Activated CD4-positive, alpha-beta T cell treated with anti-CD3 and anti-CD28 coated beads, Interleukin-2, Interleukin-6, amounts not matched to agents 100 ng/mL and 50 ng/mL, durations not matched to agents 16 hours and 8 hours (primary cell): ENCODE data around the gene HERPUD2.
"Not testable (repeated sequence)": the region's sequence is repeated elsewhere in the genome, so short reads cannot be mapped to it uniquely, and the experiment has no call there.

Source experiments
- DNase-seq: peaks from one replicate; pipeline ENCODE4 v3.0.0-alpha.2; 2020

HERPUD2 gene

DNA sequence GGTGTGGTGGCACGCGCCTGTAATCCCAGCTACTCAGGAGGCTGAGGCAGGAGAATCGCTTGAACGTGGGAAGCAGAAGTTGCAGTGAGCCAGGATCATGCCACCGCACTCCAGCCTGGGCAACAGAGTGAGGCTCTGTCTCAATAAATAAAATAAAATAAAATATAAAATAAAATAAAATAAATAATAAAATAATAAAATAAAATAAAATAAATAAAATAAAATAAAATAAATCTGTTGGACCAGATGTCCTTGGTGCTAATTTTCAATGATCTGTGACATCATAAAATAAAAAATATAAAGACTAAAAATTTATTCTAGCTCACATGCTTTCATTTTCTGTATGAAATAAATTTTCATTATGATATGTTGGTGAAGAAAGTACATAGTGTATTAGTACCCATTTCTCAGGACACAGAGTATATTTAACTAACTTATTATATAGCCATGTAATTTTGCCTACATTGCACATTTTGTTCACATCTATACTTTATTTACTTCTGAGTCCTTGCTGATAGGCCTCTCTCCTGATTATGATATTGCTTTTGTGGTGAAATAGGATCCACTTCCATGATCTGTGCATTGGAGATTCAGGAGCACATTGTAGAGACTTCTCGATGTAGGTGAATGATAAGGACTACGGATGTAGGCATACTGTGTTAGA lies 17.8 kb upstream of the HERPUD2 start:
- DNase-seq = no peak

DNA sequence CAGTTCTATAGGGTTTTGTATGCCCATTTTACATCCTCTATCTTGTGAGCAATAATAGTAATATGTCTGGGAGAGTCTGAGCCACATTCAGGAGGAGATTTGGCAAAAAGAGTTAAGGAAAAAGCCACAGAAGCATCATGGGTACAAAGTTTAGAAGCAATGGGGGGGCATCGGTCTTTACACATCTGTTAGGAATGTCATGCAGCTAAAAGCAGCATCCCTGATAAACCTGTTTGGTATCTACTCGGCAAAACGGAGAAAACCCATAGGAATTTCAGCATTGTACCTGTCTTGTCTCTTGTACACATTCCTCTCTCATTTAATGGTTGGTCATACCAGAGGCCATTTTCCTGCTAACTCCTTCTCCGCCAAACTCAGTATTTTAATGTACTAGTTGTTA lies 12.5 kb upstream of the HERPUD2 start:
- DNase-seq = no peak

DNA sequence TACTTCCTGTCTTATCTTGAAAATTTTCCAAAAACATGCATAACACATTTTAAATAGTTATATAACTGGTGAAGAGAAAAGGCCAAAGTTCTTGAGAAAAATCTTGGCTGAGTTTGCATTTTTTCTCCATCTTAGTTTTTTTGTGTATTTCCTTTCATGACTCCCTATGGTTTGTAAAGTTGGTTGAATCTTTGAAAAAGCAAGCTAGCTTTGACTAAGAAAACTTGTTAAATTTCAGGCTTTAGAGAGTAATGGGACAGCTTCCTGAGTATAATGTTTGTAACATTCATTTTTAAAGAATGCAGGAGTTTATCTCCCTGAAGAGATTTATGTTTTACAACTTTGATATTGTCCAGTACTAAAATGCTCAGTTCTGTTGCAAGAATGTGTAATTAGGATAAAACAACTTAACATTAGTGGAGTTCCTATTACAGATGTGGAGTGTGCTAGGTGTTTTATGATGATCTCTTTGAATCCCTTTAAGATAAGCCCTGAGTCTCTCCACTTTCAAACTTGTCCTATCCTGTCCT lies 11.1 kb upstream of the HERPUD2 start:
- DNase-seq = no peak

DNA sequence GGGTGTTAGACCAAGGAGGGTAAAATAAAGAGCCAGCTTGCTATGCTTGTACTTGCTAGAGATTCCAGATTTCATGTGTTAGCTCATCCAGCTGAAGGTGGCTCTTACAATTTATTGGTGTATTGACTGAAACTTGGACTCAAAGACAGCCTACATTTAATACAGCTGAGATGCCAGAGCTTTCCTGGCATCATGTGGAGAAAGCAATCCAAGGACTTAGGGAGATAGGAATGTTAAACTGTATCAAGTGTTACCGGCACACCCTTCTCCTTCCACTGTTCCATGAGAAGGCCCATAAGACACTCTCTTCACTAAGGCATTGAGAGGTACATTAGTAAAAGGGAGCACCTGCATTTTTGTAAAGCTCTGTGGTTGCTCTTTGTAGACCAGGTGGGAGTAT lies 9.3 kb upstream of the HERPUD2 start:
- DNase-seq = no peak

DNA sequence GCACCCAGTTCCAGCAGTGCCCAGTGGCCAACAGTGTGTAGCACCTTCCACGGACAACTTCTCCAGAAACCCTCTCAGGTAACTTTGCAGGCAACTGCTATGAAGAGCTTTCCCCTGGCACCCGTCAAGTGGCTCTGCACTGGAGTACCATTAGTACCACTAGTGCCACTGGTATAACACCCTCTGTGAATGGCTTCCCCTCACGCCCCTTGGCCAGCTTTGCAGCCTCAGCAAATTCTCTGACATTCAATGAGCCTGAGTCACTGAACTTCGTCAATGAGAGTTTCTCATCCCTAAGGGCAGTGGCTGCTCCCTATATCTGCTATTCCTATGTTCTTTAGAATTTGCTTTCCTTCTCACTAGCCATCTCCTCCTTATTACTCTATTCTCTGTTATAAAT lies 7.6 kb upstream of the HERPUD2 start:
- no peak for DNase-seq

DNA sequence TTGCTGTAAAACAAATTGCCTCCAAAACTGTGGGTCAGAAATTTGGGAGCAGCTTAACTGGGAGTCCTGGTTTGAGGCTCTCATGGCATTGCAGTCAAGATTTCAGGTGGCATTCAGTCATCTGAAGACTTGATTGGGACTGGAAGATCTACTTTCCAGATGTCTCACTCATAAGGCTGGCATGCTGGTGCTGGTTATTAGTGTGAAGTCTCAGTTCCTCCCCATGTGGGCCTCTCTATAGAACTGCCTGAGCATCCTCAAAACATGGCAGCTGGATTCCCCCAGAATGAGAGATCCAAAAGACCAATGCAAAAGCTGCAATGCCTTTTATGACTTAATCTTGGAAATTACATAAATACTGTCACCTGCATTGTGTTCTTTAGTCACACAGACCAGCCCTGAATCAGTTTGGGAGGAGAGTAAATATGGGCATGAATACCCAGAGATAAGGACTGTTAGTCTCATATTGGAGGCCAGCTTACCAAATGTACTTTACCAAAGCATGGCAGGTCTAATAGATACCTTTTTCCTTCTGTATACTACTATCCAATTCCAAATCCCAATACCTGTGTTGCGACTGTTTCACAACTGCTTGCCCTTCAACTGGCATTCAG lies 6.5 kb upstream of the HERPUD2 start:
- peak; percentile 57 for DNase-seq

DNA sequence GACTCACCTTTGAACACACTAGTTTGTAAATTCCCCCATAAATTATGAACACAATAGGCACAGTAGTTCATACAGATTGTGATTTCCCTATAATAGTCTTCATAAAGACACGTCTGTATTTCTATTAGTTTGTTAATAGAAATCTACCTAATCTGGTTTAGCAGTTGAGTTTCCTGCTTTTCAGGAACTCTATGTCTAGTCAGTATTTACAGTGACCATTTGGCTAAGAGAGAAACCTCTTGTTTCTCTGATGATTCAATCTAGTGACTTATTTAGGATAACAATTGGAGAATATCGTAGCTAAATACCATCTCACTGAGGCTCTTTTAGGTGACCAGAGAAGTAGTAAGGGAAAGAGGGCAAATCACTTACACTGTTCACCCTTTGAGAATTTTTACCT lies 5.9 kb upstream of the HERPUD2 start:
- no peak for DNase-seq

DNA sequence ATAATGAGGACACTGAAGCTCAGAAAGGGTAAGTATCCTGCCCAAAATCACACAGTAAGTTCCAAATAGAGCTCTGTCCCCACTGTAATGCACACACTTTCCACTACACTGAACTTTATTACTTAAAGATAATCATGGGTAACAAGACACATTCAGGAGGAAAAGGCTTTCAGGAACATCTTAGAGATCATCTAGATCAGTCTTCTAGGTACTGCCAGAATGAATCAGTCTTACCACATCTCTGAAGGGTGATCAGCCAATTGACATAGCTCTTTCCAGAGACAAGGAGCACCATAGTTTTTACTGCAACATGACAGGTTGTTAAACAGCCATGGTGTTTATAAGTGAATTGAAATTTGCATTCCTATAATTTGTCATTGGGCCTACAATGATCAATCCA lies 5.4 kb upstream of the HERPUD2 start:
- peak; percentile 57 for DNase-seq

DNA sequence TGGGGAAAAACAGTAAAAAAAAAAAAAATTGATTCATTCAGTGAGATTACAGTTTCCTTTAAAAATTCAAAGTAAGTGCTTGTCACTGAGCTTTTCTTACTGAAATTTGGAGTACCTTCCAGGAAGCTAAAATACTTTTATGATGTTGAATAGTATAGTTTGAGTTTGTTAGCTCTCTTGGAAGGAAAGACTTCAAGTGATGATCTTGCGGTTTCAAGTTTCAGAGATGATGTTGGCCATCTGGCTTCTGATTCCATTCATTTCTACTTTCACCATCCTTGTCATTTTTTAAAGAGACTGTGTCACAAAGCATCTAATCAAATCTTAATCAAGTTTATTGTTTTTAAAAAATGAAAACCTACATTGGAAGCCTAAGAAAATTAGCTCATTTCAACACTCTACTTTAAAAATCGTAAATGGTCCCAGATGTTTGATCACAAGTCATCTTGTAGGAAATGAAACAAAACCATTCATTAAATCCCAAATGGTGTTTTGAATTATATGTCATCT lies 4.9 kb upstream of the HERPUD2 start:
- peak; percentile 48 for DNase-seq

DNA sequence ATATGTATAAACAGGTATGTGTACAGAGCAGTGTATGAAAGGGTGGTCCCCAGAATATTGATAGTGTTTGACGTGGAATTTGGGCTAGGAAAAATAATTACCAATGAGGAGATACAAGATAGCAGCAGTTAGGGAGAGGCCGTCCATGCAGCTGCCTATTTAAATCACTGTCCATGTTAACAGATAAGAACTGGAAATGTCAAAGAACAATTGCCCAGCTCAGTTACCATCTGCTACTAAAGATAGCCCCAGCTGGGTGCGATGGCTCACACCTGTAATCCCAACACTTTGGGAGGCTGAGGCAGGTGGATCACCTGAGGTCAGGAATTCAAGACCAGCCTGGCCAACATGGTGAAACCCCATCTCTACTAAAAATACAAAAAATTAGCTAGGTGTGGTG lies 3.4 kb upstream of the HERPUD2 start:
- DNase-seq = not testable (repeated sequence)

DNA sequence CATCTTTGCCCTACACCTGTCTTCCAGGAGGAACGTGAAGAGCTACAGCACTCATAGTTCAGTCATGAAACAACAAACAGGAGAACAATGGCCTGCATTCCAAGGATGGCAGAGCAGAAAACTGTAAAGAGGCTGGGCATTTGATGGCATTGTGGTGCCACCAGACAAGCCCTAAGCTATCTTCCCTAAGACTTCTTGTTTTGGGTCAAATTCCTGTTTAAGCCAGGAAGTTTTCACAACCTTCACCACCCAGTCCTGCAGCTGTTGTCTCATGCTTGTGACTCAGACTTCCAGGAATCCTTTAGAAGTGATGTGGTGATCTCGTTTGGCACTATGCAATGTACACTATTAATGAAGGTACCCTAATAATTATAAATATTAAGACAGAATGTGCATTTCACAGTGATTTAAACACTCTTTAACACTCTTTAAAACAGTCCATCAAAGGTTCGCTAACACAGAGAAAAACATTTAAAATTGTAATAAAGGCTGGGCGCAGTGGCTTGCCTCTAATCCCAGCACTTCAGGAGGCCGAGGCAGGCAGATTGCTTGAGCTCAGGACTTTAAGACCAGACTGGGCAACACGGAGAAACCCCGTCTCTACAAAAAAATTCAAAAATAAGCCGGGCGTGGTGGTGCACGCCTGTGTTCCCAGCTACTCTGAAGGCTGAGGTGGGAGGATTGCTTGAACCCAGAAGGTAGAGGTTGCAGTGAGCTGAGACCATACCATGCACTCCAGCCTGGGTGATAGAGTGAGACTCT lies 2.7 kb upstream of the HERPUD2 start:
- DNase-seq = no peak

DNA sequence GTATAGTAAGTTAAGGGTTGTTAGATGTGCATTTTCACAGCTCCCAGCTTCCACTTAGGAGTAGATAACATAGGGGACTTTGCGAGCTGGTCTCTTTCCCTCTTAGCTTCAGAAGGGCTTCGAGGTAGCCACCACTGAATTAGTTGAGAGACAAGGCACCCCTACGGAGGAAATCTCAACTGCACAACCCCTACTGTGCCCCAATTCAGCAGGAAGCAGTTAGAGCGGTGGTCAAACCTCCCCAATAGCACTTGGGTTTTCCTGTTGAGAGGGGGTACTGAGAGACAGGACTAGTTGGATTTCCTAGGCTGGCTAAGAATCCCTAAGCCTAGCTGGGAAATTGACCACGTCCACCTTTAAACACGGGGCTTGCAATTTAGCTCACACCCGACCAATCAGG lies 1.1 kb upstream of the HERPUD2 start:
- no peak for DNase-seq

DNA sequence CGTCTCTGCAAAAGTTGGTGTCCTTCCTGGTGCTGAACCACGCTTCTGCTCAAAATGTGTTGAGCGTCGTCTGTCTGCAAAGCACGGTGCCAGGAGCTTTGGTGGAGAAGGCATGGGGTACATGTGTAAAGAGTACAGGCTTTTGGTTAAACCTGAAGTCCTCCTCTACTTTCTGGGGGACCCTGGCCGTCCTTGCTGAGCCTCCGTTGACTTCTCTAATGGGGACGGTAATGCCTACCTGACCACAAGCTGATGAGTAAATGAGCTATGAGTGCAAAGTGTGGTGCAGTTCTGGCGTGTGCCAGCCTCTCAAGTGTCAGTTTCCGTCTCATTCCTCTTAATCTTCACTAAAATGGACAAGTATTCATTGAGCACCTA lies 527 bp upstream of the HERPUD2 start:
- DNase-seq = peak; percentile 44

DNA sequence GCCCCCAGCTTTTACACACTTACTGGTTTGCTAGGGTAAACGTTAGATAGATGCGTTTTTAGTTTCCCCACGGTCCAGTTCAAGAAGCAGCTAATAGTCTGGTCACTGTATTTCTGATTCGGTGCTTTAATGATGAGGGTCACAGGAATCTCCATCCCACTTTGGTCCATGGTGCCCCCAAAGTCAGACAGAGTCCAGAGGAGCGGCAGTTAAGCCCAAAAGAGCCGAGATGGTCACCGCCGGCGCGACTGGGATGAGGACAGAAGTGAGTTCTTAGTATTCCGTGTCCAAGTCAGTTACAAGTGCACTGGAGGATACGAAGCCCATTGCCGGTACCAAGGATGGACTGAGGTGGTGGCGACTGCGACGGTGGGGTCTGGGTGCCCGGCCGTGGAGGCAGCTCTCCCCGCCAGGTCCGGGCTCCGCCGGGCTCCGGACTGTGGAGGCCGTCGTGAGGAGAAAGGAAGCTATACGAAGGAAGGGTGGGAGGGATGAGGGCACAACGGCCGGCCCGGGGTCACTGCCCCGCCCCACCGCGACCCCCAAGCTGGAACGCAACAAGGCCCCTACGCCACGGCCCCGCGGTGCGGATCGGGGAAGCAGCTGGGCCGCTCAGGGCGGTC lies 663 bp downstream of the HERPUD2 start:
- DNase-seq = no peak

DNA sequence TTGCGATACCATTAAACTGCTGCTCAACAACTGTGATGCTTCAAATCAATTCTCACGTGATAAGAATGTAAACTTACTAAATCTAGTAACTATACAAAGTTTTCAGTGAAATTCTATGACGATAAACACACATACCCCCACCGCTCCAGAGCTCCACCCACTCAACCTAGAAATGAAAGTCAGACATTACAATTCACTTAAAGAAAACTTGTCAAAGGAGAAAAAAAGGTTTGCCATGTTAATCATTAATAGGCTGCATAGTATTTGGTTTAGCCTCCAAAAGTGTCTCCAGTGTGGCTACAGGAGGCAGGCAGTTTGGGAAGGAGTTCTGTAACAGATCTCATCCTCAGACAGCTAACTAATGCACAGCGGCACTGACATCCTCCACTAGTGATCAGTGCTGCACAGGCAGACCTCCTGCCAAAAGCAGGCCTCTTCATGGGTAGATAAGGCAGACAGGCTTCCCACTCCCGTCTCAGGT lies 3.1 kb downstream of the HERPUD2 start:
- peak; percentile 57 for DNase-seq

DNA sequence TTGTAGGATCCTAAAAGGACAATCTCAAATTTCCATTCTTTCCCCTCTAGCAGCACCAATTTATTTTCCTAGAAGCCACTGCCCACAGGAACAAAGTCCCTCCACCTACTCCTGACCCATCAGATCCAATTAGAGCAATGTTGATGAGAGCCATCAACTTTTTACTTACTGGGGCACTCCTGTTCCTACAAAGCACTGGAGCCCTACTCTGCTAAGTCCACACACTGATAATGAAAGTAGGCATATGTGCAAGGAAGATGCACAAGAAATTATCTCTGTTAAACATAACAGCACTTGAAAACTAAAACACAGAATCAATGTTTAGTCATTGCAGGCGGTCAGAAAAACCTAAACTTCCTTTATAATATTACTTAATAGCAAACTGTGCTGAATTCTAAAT lies 3.6 kb downstream of the HERPUD2 start:
- DNase-seq = peak; percentile 48

DNA sequence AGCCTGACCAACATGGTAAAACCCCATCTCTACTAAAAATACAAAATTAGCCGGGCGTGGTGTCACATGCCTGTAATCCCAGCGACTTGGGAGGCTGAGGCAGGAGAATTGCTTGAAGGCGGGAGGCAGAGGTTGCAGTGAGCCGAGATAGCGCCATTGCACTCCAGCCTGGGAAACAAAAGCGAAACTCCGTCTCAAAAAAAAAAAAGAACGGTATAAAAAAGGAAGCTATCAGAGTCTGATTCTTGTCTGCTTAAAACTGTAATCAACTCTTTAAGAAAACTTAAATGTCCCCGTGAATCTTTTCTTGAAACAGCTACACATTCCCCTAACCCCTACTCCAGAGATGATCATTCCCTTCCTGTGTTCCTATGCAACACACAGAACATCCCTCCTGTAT lies 4.3 kb downstream of the HERPUD2 start:
- not testable (repeated sequence) for DNase-seq

DNA sequence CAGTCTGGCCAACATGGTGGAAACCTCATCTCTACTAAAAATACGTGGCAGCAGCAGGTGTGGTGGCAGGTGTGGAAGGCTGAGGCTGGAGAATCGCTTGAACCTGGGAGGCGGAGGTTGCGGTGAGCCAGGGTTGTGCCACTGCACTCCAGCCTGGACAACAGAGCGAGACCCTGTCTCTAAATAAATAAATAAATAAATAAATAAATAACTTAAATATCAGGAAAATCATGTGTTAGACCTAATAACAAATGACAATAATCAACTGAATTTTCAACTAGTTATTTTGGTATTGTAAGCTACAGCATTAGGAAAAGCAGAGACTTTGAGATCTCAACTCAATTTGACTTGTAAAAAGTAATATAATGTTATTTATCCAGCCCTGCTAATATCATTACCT lies 9.2 kb downstream of the HERPUD2 start:
- no peak for DNase-seq

DNA sequence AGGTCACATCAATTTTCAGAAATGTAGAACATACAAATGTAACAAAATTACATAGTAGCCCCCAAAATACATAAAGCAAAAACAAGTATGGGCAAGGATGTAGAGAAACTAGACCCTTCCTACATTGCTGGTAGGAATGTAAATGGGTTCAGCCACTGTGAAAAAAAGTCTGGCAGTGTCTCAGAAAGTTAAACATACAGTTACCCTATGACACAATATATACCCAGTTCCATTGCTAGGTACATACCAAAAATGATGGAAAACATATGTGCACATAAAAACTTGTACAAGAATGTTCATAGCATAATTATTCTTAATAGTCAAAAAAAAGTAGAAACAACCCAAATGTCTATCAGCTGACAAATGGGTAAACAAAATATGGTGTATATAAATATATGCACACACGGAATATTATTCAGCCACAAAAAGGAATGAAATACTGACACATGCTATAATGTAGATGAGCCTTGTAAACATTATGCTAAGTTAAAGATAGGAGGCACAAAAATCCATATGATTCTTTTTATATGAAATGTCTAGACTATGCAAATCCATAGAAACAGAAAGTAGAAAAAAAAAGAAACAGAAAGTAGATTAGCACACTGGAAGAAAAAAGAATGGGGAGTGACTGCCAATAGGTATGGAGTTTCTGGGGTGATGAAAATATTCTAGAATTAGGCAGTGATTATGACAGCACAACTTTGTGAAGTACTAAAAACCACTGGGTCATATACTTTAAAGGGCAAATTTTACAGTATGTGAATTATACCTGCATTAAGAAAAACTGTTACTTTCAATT lies 13.5 kb downstream of the HERPUD2 start:
- no peak for DNase-seq

DNA sequence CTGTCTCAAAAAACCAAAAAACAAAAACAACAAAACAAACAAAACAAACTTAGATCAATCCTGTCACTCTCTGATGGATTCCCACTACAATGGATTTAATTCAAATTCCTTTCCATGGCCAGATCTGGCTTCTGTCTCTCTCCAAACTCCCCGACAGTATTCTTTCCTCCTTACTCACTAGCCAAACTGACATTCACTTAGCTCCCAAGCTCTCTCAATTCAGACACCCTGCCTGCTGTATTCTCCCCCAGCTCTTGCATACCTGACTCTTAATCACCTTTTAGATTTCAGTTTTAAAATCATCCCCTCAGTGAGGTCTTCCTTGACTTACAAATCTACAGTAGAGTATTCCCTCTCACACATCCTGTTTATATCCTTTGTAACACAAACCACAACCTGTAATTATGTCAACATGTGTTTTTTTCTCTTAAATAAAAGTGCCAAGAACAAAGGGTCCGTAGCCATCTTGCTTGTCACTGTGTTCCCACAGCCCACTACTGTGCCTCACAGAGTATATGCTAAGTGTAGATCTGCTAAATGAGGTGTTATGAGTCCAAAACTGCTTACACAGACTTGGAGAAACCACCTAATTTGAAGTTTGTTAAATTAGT lies 14.4 kb downstream of the HERPUD2 start:
- no peak for DNase-seq

DNA sequence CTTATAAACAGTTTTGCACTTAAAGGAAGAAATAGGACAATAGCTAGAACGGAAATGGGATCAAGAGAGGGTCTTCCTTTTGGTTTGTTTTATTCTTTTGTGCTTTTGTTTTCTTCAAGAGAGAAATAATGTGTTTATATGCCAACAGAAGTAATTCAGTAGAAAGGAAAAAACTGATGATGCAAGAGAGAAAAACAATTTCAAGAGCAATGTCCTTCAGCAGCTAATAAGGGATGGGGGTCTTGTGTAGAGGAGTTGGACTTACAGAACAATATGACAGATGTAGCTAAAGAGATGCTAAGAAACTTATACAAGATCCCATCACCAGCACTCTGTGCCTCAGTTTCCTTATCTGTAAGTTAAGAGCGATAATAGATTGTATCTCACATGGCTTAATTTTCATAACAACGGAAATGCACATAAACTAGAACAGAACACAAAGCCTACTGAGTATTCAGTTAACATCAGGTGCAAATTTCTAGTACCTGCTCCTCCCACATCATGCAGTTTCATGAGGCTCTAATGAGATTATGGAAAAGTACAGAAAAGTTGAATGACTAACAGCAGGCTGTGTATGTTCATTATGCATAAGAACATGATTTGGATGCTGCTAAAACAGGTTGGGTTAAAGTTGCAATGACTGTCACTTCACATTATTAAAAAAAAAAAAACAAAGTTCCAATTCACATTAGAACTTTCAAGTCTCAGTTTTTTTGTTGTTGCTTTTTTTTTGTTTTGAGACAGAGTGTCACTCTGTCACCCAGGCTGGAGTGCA lies 17.2 kb downstream of the HERPUD2 start:
- DNase-seq = no peak
